Body of pancreas (tissue), 4 donors: ENCODE results near the gene C3orf20.

Experiments used
- POLR2A ChIP-seq, 3 donors: fragments of 450-650 bp; IDR thresholded peaks; one replicate each; pipeline ENCODE4 v1.6.1; 2016; ENCODE audit warnings: antibody characterized with exemption in 3 of 3, mild to moderate bottlenecking in 2 of 3
- TF ChIP-seq, protein P1 (sequence below), 7 experiments: fragments of 450-650 bp in 4 of 7; fragments of 200-600 bp in 3 of 7; sonication (generic) in 3 of 7; IDR thresholded peaks; one replicate each; pipeline ENCODE4 v1.5.1; 2016 to 2019; ENCODE audit warnings: antibody characterized with exemption in 7 of 7

DNA sequence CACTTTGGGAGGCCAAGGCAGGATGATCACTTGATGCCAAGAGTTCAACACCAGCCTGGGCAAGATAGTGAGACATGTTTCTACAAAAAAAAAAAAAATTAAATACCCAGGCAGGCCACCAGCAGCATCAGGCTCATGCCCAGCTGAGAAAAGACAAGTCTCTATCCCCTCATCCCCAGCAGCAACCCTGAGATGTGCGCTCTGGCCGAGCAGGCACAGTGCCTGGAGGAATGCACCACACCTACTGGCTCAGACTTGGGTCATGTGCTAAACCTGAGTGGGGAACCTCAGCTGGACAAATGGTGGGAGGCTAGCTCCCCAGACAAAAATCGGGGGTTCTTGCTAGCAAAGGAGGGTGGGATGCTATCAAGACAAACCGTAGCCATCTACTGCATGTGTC lies 33.6 kb upstream of the C3orf20 start:
- TF ChIP-seq, protein P1, sequence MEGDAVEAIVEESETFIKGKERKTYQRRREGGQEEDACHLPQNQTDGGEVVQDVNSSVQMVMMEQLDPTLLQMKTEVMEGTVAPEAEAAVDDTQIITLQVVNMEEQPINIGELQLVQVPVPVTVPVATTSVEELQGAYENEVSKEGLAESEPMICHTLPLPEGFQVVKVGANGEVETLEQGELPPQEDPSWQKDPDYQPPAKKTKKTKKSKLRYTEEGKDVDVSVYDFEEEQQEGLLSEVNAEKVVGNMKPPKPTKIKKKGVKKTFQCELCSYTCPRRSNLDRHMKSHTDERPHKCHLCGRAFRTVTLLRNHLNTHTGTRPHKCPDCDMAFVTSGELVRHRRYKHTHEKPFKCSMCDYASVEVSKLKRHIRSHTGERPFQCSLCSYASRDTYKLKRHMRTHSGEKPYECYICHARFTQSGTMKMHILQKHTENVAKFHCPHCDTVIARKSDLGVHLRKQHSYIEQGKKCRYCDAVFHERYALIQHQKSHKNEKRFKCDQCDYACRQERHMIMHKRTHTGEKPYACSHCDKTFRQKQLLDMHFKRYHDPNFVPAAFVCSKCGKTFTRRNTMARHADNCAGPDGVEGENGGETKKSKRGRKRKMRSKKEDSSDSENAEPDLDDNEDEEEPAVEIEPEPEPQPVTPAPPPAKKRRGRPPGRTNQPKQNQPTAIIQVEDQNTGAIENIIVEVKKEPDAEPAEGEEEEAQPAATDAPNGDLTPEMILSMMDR (IDR thresholded peaks at IDR 0.05), result no peak
- no peak for TF ChIP-seq POLR2A (IDR thresholded peaks at IDR 0.05)
